Hepatocyte (in vitro differentiated cells): Measurements from ENCODE around the gene PACRG.

Source experiments
- CTCF ChIP-seq: fragments of 200-600 bp; sonication (generic); IDR thresholded peaks from 2 replicates; pipeline ENCODE4 v1.5.1; 2016; ENCODE audit warnings: antibody characterized with exemption, mild to moderate bottlenecking; ENCODE audit not compliant: poor library complexity
- EZH2 ChIP-seq: fragments of 200-600 bp; sonication (generic); IDR thresholded peaks from 2 replicates; pipeline ENCODE4 v1.6.1; 2016; ENCODE audit warnings: antibody characterized with exemption, mild to moderate bottlenecking, borderline replicate concordance

- TF ChIP-seq CTCF (no peak), EZH2 (no peak)
Observed at GRCh38 chr6:163352966-163353365, 625.2 kb downstream of the PACRG start.
